NCI-H1694 (cell line): Measurements from ENCODE around the gene HRAS.

Source experiments
- DNase-seq: peaks from one replicate; lab custom pipeline; 2025; lab: John Stamatoyannopoulos, UW

Gene HRAS

DNA sequence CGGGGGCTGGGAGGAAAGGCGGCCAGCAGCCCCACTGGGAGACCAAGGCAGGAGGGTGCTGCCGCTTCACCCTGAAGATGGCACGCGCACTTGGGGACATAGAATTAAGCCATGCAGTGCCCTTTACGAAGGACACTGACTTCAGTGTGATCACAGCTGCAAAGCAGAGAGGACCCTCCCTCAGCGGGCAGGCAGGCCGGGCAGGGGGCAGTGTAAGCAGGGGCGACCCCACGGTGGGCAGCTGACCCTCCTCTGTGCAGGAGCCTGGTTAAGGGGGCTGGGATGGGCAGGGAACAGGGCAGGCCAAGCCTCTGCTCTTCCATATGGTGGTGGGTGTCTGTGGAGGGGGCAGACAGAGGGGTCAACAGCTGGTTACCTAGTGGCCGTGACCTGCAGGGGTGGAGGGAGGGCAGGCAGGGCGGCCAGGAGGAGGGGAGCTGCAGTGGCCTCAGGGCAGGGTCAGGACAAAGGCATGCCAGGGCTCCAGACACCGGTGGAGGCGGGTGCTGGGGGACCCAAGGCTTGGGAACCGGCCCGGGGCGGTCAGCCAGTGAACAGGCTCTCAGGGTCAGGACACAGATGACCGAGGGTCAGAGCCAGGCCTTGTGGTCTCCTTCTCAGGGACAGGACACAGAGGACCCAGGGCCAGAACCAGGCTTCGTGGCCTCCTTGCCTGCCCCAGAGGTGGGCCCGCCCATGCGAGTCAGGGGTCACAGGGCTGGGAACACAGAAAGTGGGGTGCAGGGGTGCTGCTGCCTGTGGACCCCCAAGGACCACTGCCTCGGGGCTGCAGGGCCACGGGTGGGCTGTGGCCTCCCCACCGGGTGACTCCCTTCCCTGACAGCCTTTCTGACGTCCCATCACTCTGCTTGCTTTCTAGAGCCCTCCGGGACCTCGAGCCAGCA, 18.0 kb upstream of the HRAS start:
- DNase-seq: no peak

DNA sequence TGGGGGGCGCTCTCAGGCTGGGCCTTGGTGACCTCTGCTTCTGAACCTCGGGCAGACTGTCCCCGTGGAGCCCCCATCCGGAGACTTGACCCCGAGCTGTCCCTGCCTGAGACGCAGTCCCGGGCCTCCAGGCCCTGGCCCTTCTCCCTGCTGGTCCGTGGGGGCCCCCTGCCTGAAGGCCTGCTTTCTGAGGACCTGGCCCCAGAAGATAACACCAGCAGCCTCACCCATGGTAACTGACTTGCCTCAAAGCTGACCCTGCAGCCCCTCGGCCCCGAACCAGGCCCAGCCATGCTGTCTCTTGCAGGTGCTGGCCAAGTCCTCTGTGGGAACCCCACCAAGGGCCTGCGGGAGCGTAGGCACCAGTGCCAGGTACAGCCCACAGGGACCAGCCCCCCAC, 16.2 kb upstream of the HRAS start:
- no peak for DNase-seq

DNA sequence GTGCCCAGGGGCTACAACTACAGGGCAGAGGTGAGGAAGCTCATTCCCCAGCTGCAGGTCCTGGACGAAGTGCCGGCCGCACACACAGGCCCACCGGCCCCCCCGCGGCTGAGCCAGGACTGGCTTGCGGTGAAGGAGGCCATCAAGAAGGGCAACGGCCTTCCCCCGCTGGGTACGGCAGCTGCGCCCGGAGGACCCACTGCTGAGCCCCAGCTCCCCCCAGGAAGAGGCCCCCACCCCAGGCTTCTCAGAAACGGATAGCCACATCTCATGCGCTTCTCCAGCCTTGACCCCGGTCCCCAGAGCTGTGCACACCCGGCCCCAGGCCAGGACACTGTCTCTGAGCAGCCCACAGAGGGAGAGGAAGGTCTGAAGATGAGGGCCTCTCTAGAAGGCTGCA, 15.8 kb upstream of the HRAS start:
- DNase-seq: no peak

DNA sequence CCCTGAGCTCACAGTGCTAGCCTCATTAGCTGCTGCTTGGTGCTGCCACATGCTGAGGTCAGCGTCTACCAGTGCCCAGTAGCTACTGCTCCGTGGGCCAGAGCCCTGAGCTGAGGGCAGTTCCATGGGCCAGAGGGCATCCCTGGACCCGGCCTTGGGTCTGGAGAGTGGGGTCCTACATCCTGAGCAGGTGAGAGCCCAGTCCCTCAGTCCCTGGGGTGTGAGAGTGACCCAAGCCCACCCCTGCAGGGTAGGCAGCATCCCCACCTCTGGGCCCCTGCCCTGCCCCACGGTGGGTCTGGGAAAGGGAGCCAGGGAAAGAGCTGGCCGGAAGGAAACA, 15.3 kb upstream of the HRAS start:
- no peak for DNase-seq

DNA sequence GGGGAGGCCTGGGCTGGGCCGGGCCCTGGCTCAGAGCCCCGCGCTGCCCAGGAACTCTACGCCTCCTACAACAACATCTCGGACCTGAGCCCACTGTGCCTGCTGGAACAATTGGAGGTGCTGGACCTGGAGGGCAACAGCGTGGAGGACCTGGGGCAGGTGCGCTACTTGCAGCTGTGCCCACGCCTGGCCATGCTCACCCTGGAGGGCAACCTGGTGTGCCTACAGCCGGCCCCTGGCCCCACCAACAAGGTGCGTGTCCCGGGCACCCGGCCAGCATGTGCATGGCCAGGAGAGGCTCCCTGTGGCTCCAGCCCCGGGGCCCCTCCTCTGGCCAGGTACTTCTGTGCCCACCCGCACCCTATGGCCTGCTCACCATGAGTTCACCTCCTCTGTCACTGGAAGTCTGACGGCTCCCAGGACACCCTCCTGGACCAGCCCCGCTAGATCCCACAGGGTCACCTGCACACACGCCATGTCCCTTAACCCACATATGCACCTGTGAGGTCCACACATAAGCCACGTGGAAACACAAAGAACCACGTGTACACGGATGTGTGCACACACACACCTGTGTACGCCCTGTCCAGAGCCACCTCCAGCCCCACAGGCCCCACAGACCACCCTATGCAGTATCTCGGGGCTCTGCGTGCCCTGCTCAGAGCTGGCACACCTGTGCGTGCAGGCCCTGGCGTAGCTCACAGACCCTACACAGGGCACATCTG, 14.8 kb upstream of the HRAS start:
- no peak for DNase-seq

DNA sequence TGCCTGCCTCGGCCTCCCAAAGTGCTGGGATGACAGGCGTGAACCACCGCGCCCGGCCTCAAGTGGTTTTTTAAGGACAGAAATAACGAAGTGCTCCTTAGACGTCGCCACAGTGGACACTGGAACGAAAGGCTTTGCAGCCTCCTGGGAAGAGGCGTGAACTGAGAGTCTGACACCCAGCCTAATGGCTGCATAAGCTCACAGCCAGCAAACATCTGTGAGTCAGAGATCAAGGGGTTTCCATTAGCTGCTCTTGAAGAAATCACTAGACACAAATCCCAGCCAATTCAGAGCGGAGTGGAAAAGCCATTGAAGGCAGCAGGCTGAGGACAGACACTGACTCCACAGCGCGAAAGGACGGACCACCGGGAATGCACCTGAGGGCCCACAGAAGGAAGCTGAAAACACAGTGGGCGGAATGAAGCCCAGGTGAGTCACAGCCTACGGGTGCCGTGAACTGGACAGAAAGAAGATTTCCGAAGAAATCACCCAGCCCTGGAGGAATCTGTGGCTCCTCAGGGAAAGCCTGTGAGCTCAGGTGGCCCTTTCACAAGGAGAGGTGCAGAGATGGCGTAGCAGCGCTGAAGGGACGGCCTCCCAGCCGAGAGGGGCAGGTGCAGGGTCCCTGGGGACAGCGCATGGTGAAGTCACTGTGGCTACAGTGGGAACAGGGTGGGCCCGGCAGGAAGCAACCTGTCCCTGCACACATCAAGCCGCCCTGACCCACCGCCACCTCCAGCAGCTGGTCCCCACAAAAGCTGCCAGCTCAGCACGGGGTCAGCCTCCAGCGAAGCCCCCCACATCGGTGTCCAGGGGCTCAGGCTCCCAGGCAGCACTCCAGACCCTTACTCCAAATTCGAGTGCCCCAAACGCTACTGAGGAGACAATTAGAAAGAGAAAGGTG, 13.6 kb upstream of the HRAS start:
- DNase-seq: no peak

- DNase-seq: no peak
These were observed 9.8 kb upstream of the HRAS start for GRCh38 chr11:545171-545570.

- no peak for DNase-seq
These were observed 9.4 kb upstream of the HRAS start for GRCh38 chr11:544817-545166.

GRCh38 chr11:541433-541885, 6.1 kb upstream of the HRAS start:
- DNase-seq: no peak

DNA sequence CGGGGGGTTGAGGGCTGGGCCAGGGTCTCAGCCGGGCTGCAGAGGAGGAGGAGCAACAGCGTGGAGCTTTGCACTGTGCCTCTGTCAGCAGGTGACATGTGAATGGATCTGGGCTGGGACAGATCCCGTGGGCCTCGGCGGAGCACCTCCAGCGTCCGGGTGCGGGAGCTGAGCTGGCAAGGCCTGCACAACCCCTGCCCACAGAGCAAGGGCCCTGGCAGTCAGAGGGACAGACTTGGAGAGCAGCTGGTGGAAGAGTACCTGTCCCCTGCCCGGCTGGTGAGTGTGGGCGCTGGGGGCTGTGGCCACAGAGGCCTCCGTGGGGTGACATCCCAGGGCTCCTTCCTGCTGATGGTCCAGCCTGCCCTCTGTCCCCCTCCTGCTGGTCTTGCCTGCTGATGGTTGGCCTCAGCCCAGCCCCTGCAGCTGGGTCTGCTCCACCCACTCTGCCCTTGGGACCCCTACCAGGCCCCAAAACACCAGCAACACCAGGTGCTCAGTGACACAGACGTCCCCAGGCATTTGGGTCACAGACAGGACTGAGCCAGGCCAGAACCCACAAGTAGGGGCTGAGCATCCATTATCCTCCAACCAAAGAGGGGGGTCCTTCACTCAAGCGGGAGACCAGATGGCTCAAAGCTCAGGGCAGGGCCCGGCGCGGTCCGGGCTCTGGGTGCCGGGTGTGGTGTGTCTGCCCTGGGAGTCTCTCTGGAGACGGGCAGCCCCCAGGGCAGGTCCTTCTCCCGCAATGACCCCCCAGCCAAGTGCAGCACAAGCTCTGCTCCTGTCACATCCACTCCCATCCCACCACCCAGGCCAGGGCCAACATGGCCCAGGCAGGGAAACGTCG, 5.4 kb upstream of the HRAS start:
- DNase-seq: no peak

DNA sequence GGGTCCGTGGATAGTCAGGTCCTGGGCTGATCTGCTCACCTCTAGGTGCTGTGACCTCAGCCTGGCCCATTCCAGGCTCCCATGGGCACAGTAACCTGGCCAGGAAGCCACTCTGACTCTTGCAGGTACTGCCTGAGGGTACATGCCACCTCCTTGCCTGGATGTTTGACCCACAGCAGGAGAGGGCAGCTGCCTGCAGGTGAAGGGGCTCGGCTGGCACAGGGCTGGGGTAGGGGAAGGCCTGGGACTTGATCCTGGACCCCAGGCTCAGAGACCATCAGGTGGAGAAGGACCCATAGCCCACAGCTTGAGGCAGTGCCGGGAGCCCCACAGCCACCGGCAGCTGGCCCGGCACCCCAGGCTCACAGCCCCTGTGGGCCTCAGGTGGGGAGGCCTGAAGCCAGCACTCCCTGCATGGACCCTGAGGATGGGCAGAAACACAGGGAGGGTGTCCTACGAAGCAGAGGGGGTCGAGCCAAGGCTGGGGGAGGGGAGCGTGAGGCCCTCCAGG, 4.7 kb upstream of the HRAS start:
- no peak for DNase-seq

- no peak for DNase-seq
These were observed 3.2 kb upstream of the HRAS start for GRCh38 chr11:538431-539051.

- DNase-seq: no peak
These were observed 2.5 kb upstream of the HRAS start for GRCh38 chr11:537622-538430.

DNA sequence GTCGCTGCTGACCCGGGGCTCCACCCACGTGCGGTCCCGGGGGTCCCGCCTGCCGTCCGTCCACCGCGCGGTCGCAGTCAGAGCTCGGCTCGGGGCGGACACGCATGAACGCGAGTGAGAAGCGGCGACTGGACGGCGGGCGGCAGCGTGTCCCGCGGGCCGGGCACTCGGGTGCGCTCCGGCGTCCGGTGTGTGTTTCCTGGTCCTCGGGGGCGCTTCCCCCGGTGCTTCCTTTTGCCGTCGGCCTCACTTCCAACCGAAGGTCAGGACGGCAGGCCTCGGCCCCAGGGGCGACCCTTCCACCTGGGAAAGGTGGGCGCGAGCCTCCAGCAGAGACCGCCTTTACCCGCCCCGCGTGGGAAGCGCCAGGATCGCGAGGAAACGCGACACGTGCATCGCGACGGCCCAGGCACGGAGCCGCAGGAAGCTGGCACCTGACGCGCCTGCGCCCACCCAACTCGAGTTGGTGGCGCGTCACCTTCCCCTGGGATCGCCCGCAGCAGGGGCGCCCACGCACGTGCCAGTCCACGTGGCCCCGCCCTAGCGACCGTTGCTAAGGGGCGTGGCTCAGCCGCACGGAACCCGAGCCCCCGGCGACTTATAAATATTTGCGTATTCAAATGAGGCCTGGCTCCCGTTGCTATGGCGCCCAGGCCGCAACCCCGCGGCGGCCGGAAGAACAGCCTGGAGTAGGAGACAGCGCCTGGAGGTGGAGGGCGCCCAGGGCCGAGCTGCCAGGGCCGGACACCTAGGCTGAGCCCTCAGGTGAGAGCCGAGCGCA, 1.7 kb upstream of the HRAS start, which contains the start of gene LRRC56:
Gene LRRC56 (plus strand): TSS at position 687 of the 781 bp plus-strand sequence. CDS start 3,158 bp downstream, outside the sequence.
- no peak for DNase-seq

DNA sequence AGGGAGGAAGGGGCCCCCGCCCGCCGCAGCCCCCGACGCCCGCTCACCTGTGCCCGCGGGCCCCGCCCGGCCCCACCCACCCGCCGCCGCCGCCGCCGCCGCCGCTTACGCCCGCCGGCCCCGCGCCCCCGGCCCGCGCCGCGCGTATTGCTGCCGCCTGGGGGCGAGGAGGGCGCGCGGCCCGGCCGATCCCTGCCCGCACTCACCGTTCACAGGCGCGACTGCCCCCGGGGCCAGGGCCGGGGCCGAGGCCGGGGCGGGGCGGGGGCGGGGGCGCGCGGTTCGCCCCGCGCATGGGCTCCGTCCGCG, 212 bp downstream of the HRAS start:
- no peak for DNase-seq

DNA sequence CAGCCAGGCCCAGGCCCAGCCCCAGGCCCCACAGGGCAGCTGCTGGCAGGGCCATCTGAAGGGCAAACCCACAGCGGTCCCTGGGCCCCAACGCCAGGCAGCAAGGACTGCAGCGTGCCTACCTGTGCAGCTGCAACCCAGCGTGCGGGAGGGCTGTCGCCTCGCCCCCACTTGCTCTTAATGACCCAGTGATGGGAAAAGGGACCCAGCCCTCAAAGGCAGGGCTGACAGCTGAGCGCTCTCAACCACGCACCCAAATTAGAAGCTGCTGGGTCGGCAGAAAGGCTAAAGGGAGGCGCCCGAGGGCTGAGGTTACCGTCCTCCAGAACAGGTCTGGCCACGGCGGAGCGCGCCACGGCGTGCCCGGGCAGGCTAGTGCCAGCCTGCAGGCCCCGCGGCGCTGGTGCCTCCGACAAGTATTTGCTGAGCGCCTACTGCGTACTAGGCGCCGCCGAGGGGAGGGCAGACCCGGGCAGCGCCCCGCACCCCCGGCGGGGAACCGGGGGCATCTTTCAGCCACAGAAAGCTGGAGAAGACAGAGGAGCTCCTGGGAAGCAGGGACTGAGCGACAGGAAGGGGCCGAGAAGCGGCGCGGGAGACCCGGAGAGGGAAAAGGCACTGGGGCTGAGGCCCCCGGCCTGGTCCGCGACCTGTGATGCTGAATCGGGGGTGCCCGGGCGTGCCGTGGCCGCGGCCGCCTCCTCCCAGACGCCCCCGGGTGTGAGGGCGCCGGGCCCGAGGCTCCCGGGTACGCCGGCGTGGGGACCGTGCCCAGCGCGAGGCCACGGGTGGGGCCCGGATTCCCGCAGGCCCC, 773 bp downstream of the HRAS start:
- no peak for DNase-seq

- no peak for DNase-seq
These were observed 1.6 kb downstream of the HRAS start for GRCh38 chr11:533586-534395.
